BJ (cell line): Measurements from ENCODE around the gene PCDHGB4. TPM values are rescaled to one million over a fixed set of nuclear protein-coding genes. Genes with fewer than 3 reads are reported as not detected.
A peak's percentile ranks its signal among the peaks of the same experiment; 100 is the strongest.
"Not testable (repeated sequence)": the region's sequence is repeated elsewhere in the genome, so short reads cannot be mapped to it uniquely, and the experiment has no call there.

Experiments used
- CTCF ChIA-PET: fragments of 350-600 bp; formaldehyde crosslinking; extraction: SDS; loops from one replicate; lab custom pipeline; 2021; ENCODE audit warnings: antibody characterized with exemption, inconsistent platforms; lab: Yijun Ruan, JAX
- POLR2A ChIA-PET: fragments of 300-600 bp; sonication (Branson Sonifier 250); formaldehyde crosslinking; extraction: SDS; loops from one replicate; lab custom pipeline; 2021; ENCODE audit warnings: antibody characterized with exemption; lab: Charles Lee
- DNase-seq: peaks from one replicate; pipeline ENCODE4 v3.0.0-alpha.2; 2011; ENCODE audit warnings: low read depth
- H3K27me3 ChIP-seq: 2 replicates; pipeline ENCODE4 v1.6.0; 2011; ENCODE audit warnings: low read length; ENCODE audit not compliant: control insufficient read depth, insufficient read depth
- H3K36me3 ChIP-seq: 2 replicates; pipeline ENCODE4 v1.5.1; 2011; ENCODE audit warnings: low read length; ENCODE audit not compliant: control insufficient read depth, insufficient read depth
- H3K4me3 ChIP-seq: 2 replicates; pipeline ENCODE4 v1.5.1; 2011; ENCODE audit warnings: low read depth, mild to moderate bottlenecking, control low read depth, low read length
- polyA plus RNA-seq: library from polyadenylated mRNA; depleted of rRNA; stranded (reverse); fragments of >200 nt; gene quantifications from 2 replicates; pipeline ENCODE4 v1.2.3, GENCODE V29; 2011
- TF ChIP-seq, protein P1 (sequence below): IDR thresholded peaks from 2 replicates; pipeline ENCODE4 v1.5.1; 2011; ENCODE audit warnings: low read depth, mild to moderate bottlenecking, control low read depth, inconsistent platforms, low read length, moderate library complexity; ENCODE audit not compliant: insufficient read depth

PCDHGB4 gene
- polyA plus RNA-seq, 1 experiment: 11.8 TPM

DNA sequence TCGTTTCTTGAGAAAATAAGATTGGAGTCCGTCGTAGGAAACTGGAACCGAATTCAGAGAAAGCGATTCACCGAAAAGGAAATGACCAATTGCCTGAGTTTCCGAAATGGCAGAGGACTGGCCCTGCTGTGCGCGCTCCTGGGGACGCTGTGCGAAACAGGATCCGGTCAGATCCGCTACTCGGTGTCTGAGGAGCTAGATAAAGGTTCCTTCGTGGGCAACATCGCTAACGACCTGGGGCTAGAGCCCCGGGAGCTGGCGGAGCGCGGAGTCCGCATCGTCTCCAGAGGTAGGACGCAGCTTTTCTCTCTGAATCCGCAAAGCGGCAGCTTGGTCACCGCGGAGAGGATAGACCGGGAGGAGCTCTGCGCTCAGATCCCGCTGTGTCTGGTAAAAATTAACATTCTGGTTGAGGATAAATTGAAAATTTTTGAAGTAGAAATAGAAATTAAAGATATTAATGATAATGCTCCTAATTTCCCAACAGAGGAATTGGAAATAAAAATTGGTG is 43.5 kb upstream of the PCDHGB4 start:
- Histone ChIP-seq H3K27me3 (no peaks in the 10 kb centered on the region), H3K4me3 (peak overlapping the region; percentile 18), H3K36me3 (no peaks in the 10 kb centered on the region)
- no peak for DNase-seq
- POLR2A ChIA-PET: no interaction called here
- CTCF ChIA-PET: interaction anchor here (0.6 to 3.4 kb wide), 13 partner anchors 9 to 223 kb away, joined by 3 to 17 read pairs (median 8); partner anchors contain the start of genes PCDHGA1, PCDHGA12, PCDHGA4 and PCDHGB3
- TF ChIP-seq, protein P1, sequence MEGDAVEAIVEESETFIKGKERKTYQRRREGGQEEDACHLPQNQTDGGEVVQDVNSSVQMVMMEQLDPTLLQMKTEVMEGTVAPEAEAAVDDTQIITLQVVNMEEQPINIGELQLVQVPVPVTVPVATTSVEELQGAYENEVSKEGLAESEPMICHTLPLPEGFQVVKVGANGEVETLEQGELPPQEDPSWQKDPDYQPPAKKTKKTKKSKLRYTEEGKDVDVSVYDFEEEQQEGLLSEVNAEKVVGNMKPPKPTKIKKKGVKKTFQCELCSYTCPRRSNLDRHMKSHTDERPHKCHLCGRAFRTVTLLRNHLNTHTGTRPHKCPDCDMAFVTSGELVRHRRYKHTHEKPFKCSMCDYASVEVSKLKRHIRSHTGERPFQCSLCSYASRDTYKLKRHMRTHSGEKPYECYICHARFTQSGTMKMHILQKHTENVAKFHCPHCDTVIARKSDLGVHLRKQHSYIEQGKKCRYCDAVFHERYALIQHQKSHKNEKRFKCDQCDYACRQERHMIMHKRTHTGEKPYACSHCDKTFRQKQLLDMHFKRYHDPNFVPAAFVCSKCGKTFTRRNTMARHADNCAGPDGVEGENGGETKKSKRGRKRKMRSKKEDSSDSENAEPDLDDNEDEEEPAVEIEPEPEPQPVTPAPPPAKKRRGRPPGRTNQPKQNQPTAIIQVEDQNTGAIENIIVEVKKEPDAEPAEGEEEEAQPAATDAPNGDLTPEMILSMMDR: no peak

DNA sequence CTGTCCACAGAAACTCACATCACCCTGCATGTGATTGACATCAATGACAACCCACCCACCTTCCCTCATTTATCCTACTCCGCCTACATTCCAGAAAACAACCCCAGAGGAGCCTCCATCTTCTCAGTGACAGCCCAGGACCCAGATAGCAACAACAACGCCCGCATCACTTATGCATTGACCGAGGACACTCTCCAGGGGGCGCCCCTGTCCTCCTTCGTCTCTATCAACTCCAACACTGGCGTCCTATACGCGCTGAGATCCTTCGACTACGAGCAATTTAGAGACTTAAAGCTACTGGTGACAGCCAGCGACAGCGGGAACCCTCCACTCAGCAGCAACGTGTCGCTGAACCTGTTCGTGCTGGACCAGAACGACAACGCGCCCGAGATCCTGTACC is 42.2 kb upstream of the PCDHGB4 start:
- Histone ChIP-seq H3K36me3 (no peaks in the 10 kb centered on the region), H3K27me3 (no peaks in the 10 kb centered on the region)

DNA sequence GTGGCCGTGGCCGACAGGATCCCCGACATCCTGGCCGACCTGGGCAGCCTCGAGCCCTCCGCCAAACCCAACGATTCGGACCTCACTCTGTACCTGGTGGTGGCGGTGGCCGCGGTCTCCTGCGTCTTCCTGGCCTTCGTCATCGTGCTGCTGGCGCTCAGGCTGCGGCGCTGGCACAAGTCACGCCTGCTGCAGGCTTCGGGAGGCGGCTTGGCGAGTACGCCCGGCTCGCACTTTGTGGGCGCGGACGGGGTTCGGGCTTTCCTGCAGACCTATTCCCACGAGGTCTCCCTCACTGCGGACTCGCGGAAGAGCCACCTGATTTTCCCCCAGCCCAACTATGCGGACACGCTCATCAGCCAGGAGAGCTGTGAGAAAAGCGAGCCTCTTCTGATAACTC is 41.5 kb upstream of the PCDHGB4 start:
- CTCF ChIA-PET: interaction anchor here (1.2 kb wide), 1 partner anchor 9 kb away, joined by 4 read pairs; the partner anchor contains the start of gene PCDHGA4
- H3K36me3 ChIP-seq, POLR2A ChIA-PET, H3K27me3 ChIP-seq, DNase-seq, H3K4me3 ChIP-seq: not testable (repeated sequence)

More for the DNA sequence above, 42.2 kb upstream of the PCDHGB4 start:
- H3K4me3 ChIP-seq: no peak overlapping the region
- DNase-seq: no peak
- ChIA-PET POLR2A (no interaction called here), CTCF (no interaction called here)
- TF ChIP-seq, protein P1: no peak

DNA sequence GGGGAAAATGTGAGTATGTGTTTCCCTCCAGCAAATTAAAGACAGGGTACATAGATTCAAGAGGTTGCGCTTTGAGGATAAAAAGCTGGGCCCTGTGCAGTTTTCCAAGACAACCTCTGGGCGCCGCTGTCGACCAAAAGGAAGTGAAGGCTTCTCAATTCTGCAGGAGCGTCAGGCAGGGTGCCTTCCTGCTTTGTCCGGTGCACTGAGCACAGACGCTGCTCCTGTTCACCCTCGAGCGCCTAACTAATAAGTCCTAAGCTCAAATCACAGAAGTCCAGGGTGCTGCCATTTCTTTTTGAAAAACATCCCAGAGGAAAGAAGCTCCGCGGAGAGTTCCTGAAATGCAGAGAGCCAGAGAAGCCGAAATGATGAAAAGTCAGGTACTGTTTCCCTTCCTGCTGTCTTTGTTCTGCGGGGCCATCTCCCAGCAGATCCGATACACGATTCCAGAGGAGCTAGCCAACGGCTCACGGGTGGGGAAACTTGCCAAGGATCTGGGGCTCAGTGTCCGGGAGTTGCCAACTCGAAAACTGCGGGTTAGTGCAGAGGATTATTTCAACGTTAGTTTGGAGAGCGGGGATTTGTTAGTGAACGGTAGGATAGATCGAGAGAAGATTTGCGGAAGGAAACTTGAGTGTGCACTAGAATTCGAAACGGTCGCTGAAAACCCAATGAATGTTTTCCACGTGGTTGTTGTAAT is 37.4 kb upstream of the PCDHGB4 start, which contains the start of gene PCDHGB1:
TSS of gene PCDHGB1 (plus strand) at position 183 of the 703 bp plus-strand sequence. CDS start at position 345, 162 bp downstream.
- POLR2A ChIA-PET: no interaction called here

DNA sequence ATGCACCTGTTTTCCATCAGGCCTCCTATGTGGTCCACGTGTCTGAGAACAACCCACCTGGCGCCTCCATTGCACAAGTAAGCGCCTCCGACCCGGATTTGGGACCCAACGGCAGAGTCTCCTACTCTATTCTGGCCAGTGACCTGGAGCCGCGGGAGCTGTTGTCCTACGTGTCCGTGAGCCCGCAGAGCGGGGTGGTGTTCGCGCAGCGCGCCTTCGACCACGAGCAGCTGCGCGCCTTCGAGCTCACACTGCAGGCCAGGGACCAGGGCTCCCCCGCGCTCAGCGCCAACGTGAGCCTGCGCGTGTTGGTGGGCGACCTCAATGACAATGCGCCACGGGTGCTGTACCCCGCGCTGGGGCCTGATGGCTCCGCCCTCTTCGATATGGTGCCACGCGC is 35.9 kb upstream of the PCDHGB4 start:
- TF ChIP-seq, protein P1: no peak
- Histone ChIP-seq H3K36me3 (no peaks in the 10 kb centered on the region), H3K4me3 (no peak overlapping the region), H3K27me3 (no peaks in the 10 kb centered on the region)
- ChIA-PET CTCF (interaction anchor here (1.2 to 3.1 kb wide), 3 partner anchors 18 to 213 kb away, joined by 3 to 20 read pairs (median 4); partner anchors contain the start of gene PCDHGB3), POLR2A (no interaction called here)
- no peak for DNase-seq

More for the DNA sequence above, 37.4 kb upstream of the PCDHGB4 start, which contains the start of gene PCDHGB1:
- no peaks in the 10 kb centered on the region for H3K27me3 ChIP-seq
- DNase-seq: no peak
- no peaks in the 10 kb centered on the region for H3K36me3 ChIP-seq
- CTCF ChIA-PET: interaction anchor here (0.6 to 3.1 kb wide), 21 partner anchors 8 to 217 kb away, joined by 3 to 20 read pairs (median 4); partner anchors contain the start of genes PCDHGA1, PCDHGA10, PCDHGA2 and PCDHGA5
- H3K4me3 ChIP-seq: peak within 1 kb of the TSS; percentile 32
- TF ChIP-seq, protein P1: peak; percentile 76
